BJ (cell line): ENCODE data around the gene ZNHIT6. TPM values are rescaled to one million over a fixed set of nuclear protein-coding genes. Genes with fewer than 3 reads are reported as not detected.

ENCODE experiments used
- CTCF ChIA-PET: fragments of 350-600 bp; formaldehyde crosslinking; extraction: SDS; loops from one replicate; lab custom pipeline; 2021; ENCODE audit warnings: antibody characterized with exemption, inconsistent platforms; lab: Yijun Ruan, JAX
- POLR2A ChIA-PET: fragments of 300-600 bp; sonication (Branson Sonifier 250); formaldehyde crosslinking; extraction: SDS; loops from one replicate; lab custom pipeline; 2021; ENCODE audit warnings: antibody characterized with exemption; lab: Charles Lee
- DNase-seq: peaks from one replicate; pipeline ENCODE4 v3.0.0-alpha.2; 2011; ENCODE audit warnings: low read depth
- H3K27me3 ChIP-seq: 2 replicates; pipeline ENCODE4 v1.6.0; 2011; ENCODE audit warnings: low read length; ENCODE audit not compliant: control insufficient read depth, insufficient read depth
- H3K36me3 ChIP-seq: 2 replicates; pipeline ENCODE4 v1.5.1; 2011; ENCODE audit warnings: low read length; ENCODE audit not compliant: control insufficient read depth, insufficient read depth
- H3K4me3 ChIP-seq: 2 replicates; pipeline ENCODE4 v1.5.1; 2011; ENCODE audit warnings: low read depth, mild to moderate bottlenecking, control low read depth, low read length
- CTCF ChIP-seq: IDR thresholded peaks from 2 replicates; pipeline ENCODE4 v1.5.1; 2011; ENCODE audit warnings: low read depth, mild to moderate bottlenecking, control low read depth, inconsistent platforms, low read length, moderate library complexity; ENCODE audit not compliant: insufficient read depth
- polyA plus RNA-seq: library from polyadenylated mRNA; depleted of rRNA; stranded (reverse); fragments of >200 nt; gene quantifications from 2 replicates; pipeline ENCODE4 v1.2.3, GENCODE V29; 2011

Gene ZNHIT6
- polyA plus RNA-seq, 1 experiment, result 5.6 TPM

- ChIA-PET CTCF (interaction anchor here (0.7 to 1.4 kb wide), 3 partner anchors 9 to 46 kb away, joined by 3 to 5 read pairs (median 4); no protein-coding TSS in a partner anchor), POLR2A (no interaction called here)
- Histone ChIP-seq H3K4me3 (no peak overlapping the region), H3K36me3 (no peaks in the 10 kb centered on the region), H3K27me3 (no peaks in the 10 kb centered on the region)
- DNase-seq, result no peak
- TF ChIP-seq CTCF, result no peak
Observed at GRCh38 chr1:85630493-85630892, 77.7 kb downstream of the ZNHIT6 start.

DNA sequence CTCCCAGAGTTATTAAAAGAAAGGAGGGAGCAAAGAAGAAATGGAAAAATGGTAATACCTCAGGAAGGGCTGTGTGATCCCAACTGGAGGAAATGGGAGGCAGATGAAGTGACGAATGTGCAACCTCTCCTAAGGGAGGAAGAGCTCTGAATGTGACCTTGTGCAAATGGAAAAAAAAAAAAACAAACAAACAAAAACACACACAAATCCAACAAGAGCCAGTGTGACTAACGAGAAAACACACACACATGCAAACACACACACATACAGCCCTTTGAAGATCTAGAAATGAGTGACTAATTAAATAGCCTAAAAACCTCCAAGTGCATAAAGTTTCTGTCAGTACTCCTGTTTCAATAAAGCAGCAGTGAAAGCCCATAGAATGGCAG is 78.7 kb downstream of the ZNHIT6 start:
- H3K4me3 ChIP-seq, result no peak overlapping the region
- CTCF ChIA-PET, result interaction anchor here (1.1 to 2.9 kb wide), 5 partner anchors 10 to 322 kb away, joined by 3 to 12 read pairs (median 3); no protein-coding TSS in a partner anchor
- POLR2A ChIA-PET, result interaction anchor here (0.6 to 1.6 kb wide), 5 partner anchors 17 to 299 kb away, joined by 5 to 12 read pairs (median 6); partner anchors contain the start of gene CCN1
- no peak for TF ChIP-seq CTCF
- no peaks in the 10 kb centered on the region for H3K27me3 ChIP-seq
- no peaks in the 10 kb centered on the region for H3K36me3 ChIP-seq
- DNase-seq, result no peak

DNA sequence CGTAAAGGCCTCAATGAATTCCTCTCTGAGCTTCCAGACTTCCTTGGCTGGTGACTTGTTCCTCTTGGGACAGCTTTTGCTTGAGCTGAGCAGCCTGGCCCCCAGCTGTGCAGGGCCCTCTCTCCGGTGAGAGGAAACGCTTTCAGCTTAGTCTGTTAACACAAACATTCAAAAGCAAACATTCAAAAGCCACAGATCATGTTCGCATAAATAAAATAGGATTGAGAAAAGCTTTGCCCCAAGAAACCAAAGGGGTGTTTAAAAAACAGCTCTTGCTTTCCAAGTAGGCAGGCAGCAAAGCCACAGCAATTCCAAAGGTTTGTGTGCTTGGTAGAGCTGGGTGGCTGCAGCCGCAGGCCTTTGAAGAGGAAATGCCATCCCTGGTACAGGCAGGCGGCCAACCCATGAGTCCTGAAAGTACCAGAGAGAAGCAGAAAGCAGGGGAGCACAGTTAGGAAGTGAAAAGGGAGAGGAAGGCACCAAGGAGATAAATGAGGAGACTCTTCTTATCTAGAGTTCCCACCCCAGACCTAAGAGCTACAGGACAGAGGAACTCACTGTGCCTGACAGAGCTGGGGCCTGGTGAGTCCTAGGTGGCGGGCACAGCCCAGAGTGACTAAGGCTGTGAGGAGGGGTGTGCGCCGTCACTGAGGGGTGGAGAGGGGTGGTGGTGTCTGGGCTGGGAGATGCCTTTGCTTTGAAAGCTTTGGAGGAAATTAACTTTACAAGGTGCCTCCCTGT is 79.3 kb downstream of the ZNHIT6 start:
- TF ChIP-seq CTCF, result no peak
- Histone ChIP-seq H3K4me3 (no peak overlapping the region), H3K27me3 (no peaks in the 10 kb centered on the region), H3K36me3 (no peaks in the 10 kb centered on the region)
- ChIA-PET POLR2A (interaction anchor here (0.6 to 1.6 kb wide), 7 partner anchors 17 to 52 kb away, joined by 3 to 12 read pairs (median 5); partner anchors contain the start of gene CCN1), CTCF (interaction anchor here (0.9 to 2.9 kb wide), 5 partner anchors 13 to 322 kb away, joined by 3 to 12 read pairs (median 3); no protein-coding TSS in a partner anchor)
- DNase-seq, result no peak

DNA sequence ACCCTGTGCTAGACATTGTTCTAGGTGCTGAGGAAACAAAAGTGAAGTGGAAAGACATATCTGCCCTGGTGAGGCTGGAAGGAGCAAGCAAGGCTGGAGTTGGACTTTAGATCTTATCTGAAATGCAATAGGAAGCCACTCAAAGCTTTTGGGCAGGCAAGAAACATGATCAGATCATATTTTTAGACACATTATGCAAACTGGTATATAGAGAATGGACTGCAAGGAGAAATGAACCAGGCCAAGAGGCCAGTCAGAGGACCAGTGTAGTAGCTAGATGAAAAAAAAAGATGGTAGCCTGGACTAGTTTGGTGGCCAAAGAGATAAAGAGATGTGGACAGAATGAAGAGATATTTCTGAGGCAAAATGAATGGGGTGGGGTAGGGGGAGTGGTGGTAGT is 81.4 kb downstream of the ZNHIT6 start:
- H3K27me3 ChIP-seq, result no peaks in the 10 kb centered on the region
- no peak for DNase-seq
- H3K36me3 ChIP-seq, result no peaks in the 10 kb centered on the region
- ChIA-PET POLR2A (no interaction called here), CTCF (interaction anchor here (1.1 to 2.9 kb wide), 2 partner anchors 14 to 28 kb away, joined by 3 to 12 read pairs; no protein-coding TSS in a partner anchor)
- H3K4me3 ChIP-seq, result no peak overlapping the region
- TF ChIP-seq CTCF, result no peak

GRCh38 chr1:85624361-85624760 is 83.9 kb downstream of the ZNHIT6 start:
- H3K4me3 ChIP-seq, result no peak overlapping the region
- no peaks in the 10 kb centered on the region for H3K36me3 ChIP-seq
- no peaks in the 10 kb centered on the region for H3K27me3 ChIP-seq
- DNase-seq, result no peak
- POLR2A ChIA-PET, result no interaction called here
- CTCF ChIA-PET, result interaction anchor here (0.8 to 0.9 kb wide), 2 partner anchors 11 to 12 kb away, joined by 3 read pairs; no protein-coding TSS in a partner anchor
- TF ChIP-seq CTCF, result no peak
